Fibroblast of lung (primary cell): ENCODE measurements around the gene POGZ. TPM values are rescaled to one million over a fixed set of nuclear protein-coding genes. Genes with fewer than 3 reads are reported as not detected.

Experiments used
- DNase-seq, 2 donors: peaks; one replicate each; pipeline versions ENCODE4 v3.0.0 to v3.0.0-alpha.2; 2010; ENCODE audit warnings: low read depth in 2 of 2
- H2AFZ ChIP-seq: 2 replicates; pipeline ENCODE4 v1.5.1; 2012; ENCODE audit warnings: low read length, control low read depth, inconsistent platforms
- H3K27ac ChIP-seq: 2 replicates; pipeline ENCODE4 v1.5.1; 2011; ENCODE audit warnings: low read length, control low read depth; ENCODE audit not compliant: insufficient read depth
- H3K27me3 ChIP-seq: 2 replicates; pipeline ENCODE4 v1.5.1; 2011; ENCODE audit warnings: mild to moderate bottlenecking, low read length; ENCODE audit not compliant: control insufficient read depth, insufficient read depth
- H3K36me3 ChIP-seq: 2 replicates; pipeline ENCODE4 v1.5.1; 2011; ENCODE audit warnings: low read length; ENCODE audit not compliant: control insufficient read depth, insufficient read depth
- H3K4me1 ChIP-seq: 2 replicates; pipeline ENCODE4 v1.5.1; 2011; ENCODE audit warnings: low read length; ENCODE audit not compliant: control insufficient read depth, insufficient read depth; ENCODE audit errors: extremely low read depth
- H3K4me2 ChIP-seq: 2 replicates; pipeline ENCODE4 v1.5.1; 2011; ENCODE audit warnings: low read length, control low read depth; ENCODE audit not compliant: insufficient read depth; ENCODE audit errors: extremely low read depth
- H3K4me3 ChIP-seq, 4 experiments: fragments of 200-600 bp in 1 of 4; sonication (generic) in 1 of 4; replicated peaks in 1 of 4; 2 replicates each; pipeline ENCODE4 v1.5.1; 2011 to 2016; ENCODE audit warnings: low read length in 4 of 4, low read depth in 3 of 4, mild to moderate bottlenecking in 3 of 4, control low read depth in 2 of 4, inconsistent platforms in 1 of 4, mixed read lengths in 1 of 4; ENCODE audit not compliant: insufficient read depth in 1 of 4; ENCODE audit errors: control extremely low read depth in 1 of 4
- H3K79me2 ChIP-seq: 2 replicates; pipeline ENCODE4 v1.5.1; 2012; ENCODE audit warnings: mild to moderate bottlenecking, low read length, inconsistent platforms; ENCODE audit not compliant: control insufficient read depth, insufficient read depth
- H3K9ac ChIP-seq: 2 replicates; pipeline ENCODE4 v1.5.1; 2011; ENCODE audit warnings: mild to moderate bottlenecking, low read length, control low read depth; ENCODE audit not compliant: insufficient read depth
- H3K9me3 ChIP-seq: 2 replicates; pipeline ENCODE4 v1.5.1; 2012; ENCODE audit warnings: low read depth, low read length; ENCODE audit not compliant: control insufficient read depth, insufficient read depth
- H4K20me1 ChIP-seq: 2 replicates; pipeline ENCODE4 v1.5.1; 2011; ENCODE audit warnings: low read length; ENCODE audit not compliant: control insufficient read depth, insufficient read depth; ENCODE audit errors: extremely low read depth
- EZH2 ChIP-seq: IDR thresholded peaks from 2 replicates; pipeline ENCODE4 v1.5.1; 2012; ENCODE audit warnings: low read length, control low read depth, mild to moderate bottlenecking; ENCODE audit errors: missing control alignments
- polyA plus RNA-seq, 2 donors: library from polyadenylated mRNA; depleted of rRNA in 1 of 2; stranded (reverse) in 1 of 2; unstranded in 1 of 2; fragments of >200 nt; gene quantifications; 2 replicates each; pipeline ENCODE4 v1.2.1, GENCODE V29; 2011 to 2012; ENCODE audit warnings: missing spikeins in 1 of 2
- total RNA-seq: library from RNA; depleted of rRNA; stranded (reverse); fragments of >200 nt; gene quantifications from 2 replicates; pipeline ENCODE4 v1.2.1, GENCODE V29; 2014
- TF ChIP-seq, protein P1 (sequence below), 2 donors: IDR thresholded peaks in 1 of 2; conservative IDR thresholded peaks in 1 of 2; 1 replicate in 1 of 2; 2 replicates in 1 of 2; pipeline ENCODE4 v1.5.1; 2011 to 2012; ENCODE audit warnings: low read length in 2 of 2, control low read depth in 1 of 2, inconsistent platforms in 1 of 2, low read depth in 1 of 2, mild to moderate bottlenecking in 1 of 2

The POGZ gene
- total and polyA plus RNA-seq, 2 donors (not counting 1 experiment from before 2014, with no cell fraction given): 21.6 to 27.6 TPM

DNA sequence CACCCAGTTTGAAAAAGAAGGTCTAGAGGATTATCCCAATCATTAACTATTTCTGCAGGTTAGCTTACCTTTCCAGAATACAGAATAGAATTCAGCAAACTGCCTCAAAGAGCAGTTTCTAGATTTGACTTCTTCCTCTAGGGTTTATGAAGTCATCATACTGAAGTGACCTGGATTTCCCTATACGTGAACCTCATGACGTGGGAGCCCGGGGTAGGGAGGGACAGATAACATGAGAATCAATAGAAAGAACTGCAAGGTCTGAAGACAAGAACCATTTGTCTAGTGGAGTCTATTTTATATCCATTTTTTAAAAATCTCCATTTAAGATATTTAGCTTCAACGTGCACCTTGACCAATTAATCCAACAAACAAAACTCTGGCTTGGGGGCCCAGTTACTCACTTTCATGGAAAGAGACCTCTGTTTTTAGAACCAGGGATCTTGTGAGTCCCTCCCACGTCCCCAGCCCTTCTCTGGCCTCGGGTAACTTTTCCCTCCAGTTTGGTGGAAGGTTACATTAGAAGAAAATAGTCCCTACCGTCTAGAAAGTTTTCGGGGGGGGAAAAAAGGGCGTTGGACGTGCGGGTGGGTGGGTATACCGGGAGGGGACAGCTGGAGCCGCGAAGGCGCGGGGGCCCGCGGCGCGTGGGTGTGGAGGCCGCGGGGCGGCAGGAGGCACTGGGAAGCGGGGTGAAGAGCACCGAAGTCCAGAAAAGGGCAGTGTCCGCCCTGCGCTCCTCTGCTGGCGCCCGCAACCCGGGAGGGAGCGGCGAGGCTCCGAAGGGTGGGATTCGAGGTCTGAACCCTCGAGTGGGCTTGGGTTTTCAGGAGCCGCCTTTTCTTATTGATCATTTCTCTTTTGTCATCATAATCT is 13.8 kb upstream of the POGZ start:
- peak overlapping the region; percentile 32 to 57 (median 50) for H3K4me3 ChIP-seq
- H3K27ac ChIP-seq: no peak overlapping the region
- no peaks in the 10 kb centered on the region for H3K27me3 ChIP-seq
- H3K4me1 ChIP-seq: no peaks in the 10 kb centered on the region
- no peaks in the 10 kb centered on the region for H3K36me3 ChIP-seq
- H3K9me3 ChIP-seq: no peaks in the 10 kb centered on the region
- peak overlapping the region; percentile 62 for H3K9ac ChIP-seq
- H3K4me2 ChIP-seq: peak overlapping the region; percentile 78
- H3K79me2 ChIP-seq: no peaks in the 10 kb centered on the region
- peak; percentile 63 to 75 for DNase-seq
- TF ChIP-seq, protein P1, sequence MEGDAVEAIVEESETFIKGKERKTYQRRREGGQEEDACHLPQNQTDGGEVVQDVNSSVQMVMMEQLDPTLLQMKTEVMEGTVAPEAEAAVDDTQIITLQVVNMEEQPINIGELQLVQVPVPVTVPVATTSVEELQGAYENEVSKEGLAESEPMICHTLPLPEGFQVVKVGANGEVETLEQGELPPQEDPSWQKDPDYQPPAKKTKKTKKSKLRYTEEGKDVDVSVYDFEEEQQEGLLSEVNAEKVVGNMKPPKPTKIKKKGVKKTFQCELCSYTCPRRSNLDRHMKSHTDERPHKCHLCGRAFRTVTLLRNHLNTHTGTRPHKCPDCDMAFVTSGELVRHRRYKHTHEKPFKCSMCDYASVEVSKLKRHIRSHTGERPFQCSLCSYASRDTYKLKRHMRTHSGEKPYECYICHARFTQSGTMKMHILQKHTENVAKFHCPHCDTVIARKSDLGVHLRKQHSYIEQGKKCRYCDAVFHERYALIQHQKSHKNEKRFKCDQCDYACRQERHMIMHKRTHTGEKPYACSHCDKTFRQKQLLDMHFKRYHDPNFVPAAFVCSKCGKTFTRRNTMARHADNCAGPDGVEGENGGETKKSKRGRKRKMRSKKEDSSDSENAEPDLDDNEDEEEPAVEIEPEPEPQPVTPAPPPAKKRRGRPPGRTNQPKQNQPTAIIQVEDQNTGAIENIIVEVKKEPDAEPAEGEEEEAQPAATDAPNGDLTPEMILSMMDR (conservative IDR thresholded peaks at IDR 0.05 in 1 of 2, IDR thresholded peaks at IDR 0.05 in 1 of 2; ENCODE audit: low read depth in 1 of 2, low read length in 2 of 2): no peak
- TF ChIP-seq EZH2: no peak
- peak overlapping the region; percentile 83 for H2AFZ ChIP-seq
- no peaks in the 10 kb centered on the region for H4K20me1 ChIP-seq

DNA sequence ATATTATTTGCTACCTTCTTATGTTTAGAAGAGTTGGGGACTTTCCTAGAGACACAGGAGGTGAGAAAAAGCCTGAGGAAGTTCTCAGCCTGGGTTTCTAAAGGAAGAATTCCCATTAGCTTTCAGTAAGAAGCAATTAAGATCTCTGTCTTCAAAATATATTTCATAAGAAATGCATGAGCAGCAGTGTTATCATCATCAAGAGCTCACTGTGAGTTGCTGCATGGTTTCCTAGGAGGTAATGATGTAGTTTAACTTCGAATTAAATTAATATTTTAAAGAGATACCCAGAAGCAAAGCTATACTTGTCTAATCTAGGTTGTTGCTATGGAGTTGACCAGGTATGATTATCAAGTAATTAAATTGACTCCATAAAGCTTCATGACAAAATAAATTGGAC is 5.7 kb upstream of the POGZ start:
- H3K27me3 ChIP-seq: no peaks in the 10 kb centered on the region
- no peak overlapping the region for H3K4me2 ChIP-seq
- no peaks in the 10 kb centered on the region for H3K4me1 ChIP-seq
- TF ChIP-seq EZH2: no peak
- TF ChIP-seq, protein P1 (conservative IDR thresholded peaks at IDR 0.05 in 1 of 2, IDR thresholded peaks at IDR 0.05 in 1 of 2; ENCODE audit: low read depth in 1 of 2, low read length in 2 of 2): no peak
- H3K4me3 ChIP-seq: no peak overlapping the region
- no peak overlapping the region for H2AFZ ChIP-seq
- H3K9ac ChIP-seq: no peak overlapping the region
- H3K27ac ChIP-seq: no peak overlapping the region
- H3K9me3 ChIP-seq: no peaks in the 10 kb centered on the region
- no peak for DNase-seq
- H3K36me3 ChIP-seq: no peaks in the 10 kb centered on the region
- H4K20me1 ChIP-seq: no peaks in the 10 kb centered on the region
- no peaks in the 10 kb centered on the region for H3K79me2 ChIP-seq

DNA sequence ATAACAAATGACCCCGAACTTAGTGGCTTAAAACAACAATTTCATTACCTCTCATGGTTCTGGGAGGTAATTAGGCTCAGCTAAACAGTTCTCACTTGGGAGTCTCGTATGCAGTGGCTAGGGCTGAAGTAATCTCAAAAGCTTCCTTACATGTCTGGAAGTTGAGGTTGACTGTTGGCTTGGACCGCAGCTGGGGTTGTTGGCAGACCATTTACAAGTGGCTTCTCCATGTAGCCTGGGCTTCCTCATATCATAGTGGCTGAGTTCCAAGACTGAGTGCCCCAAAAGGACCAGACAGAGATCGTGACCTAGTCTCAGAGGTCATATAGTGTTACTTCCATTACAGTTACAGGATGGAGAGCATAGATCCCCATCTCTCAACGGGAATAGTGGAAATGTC is 2.4 kb upstream of the POGZ start:
- Histone ChIP-seq H3K9me3 (no peaks in the 10 kb centered on the region), H3K4me1 (no peaks in the 10 kb centered on the region), H3K27ac (no peak overlapping the region), H2AFZ (no peak overlapping the region), H3K4me2 (no peak overlapping the region), H4K20me1 (no peaks in the 10 kb centered on the region), H3K36me3 (no peaks in the 10 kb centered on the region), H3K27me3 (no peaks in the 10 kb centered on the region), H3K9ac (no peak overlapping the region), H3K4me3 (no peak overlapping the region), H3K79me2 (peaks cover 15% of the 10 kb centered on the region)
- DNase-seq: no peak
- no peak for TF ChIP-seq EZH2
- TF ChIP-seq, protein P1 (conservative IDR thresholded peaks at IDR 0.05 in 1 of 2, IDR thresholded peaks at IDR 0.05 in 1 of 2; ENCODE audit: low read depth in 1 of 2, low read length in 2 of 2): no peak
